GM21737 (cell line): ENCODE results near the gene FLRT1.

Experiments used
- ATAC-seq: cut with Tn5 transposase; IDR thresholded peaks from one replicate; pipeline ENCODE4 v1.9.1; 2021; ENCODE audit warnings: mild to moderate bottlenecking, moderate library complexity; ENCODE audit not compliant: unreplicated experiment

FLRT1 gene

DNA sequence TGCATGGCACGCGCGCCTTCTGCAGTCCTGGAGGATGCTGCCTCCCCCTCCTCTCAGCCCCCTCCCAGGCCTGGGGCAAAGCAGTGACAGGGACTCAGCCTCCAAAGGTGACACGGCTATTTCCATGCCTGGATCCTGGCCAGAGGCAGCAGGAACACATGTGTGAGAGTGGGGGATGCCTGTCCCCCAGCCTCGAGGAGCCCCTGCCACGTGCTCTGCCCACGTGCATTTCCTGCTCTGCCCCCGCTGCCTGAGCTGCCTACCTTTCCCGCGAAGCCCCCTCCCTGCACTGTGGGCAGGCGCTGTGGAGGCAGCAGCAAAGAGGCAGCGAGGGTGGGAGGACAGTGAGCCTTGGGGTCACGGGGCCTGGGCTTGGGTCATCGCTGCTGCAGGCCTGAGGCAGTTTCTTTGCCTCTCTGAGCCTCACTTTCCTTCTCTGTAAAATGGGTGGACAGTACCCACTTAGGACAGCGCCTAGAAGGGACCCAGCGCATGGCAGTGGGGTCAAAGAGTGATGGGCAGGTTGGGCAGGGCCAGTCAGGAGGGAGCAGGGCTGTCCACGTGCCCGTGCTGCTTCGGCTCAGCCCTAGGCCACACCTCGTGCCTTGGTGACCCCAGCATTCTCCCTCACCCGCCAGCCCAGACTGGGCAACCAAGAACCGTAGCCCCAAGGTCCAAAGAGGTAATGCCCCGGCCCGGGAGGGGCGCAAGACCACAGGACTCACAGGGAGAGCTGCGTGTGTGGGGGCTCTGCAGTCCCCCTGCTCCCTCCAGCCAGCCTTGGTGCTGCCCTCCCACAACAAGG lies 48.6 kb downstream of the FLRT1 start:
- no peak for ATAC-seq

DNA sequence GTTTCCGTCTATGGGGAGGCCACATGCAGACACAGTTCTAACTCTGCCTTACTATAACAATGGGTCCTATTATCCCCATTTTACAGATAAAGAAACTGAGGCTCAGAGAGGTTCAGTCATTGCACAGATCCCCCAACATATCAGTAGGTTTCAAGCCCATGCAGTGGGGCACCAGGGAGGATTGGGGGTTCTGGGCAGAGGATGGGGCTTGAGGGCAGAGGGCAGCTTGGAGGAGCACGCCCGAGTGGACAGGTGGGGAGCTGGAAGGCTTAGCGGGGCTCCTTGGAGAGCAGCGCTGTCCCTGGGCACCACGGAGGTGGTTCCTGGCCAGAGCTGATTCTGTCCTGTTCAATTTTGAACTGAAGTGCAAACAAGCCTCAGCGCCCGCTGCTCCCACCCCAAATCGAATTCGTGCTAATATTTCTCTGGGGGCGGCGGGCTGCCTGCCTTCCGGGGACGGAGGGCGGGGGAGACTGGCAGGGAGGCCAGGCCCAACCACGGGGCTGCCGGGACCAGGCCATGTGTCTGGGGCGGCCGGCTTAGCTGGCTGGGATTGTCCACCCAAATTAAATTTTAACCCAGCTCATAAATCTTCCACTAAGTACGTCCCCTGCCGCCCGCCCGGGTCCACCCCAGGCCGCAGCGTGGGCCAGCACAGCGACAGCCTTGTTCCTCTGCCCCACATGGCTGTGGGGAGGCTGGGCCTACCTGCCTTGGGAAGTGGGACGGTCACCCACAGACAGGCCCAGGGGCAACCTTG lies 49.4 kb downstream of the FLRT1 start:
- no peak for ATAC-seq
